Breast epithelium (tissue), 4 donors: ENCODE measurements around the gene PML. TPM values are rescaled to one million over a fixed set of nuclear protein-coding genes. Genes with fewer than 3 reads are reported as not detected.
A peak's percentile ranks its signal among the peaks of the same experiment; 100 is the strongest.

ENCODE experiments used
- DNase-seq, 2 donors: peaks; one replicate each; pipeline ENCODE4 v3.0.0-alpha.2; 2019; ENCODE audit warnings: low spot score in 2 of 2
- H3K27ac ChIP-seq, 2 donors: fragments of 200-600 bp; sonication (generic) in 1 of 2; one replicate each; pipeline ENCODE4 v1.5.1; 2016 to 2019; ENCODE audit warnings: mild to moderate bottlenecking in 1 of 2
- H3K27me3 ChIP-seq, 2 donors: fragments of 200-600 bp; sonication (generic) in 1 of 2; one replicate each; pipeline versions ENCODE4 v1.5.1 to v1.6.0; 2017 to 2019; ENCODE audit warnings: control low read depth in 1 of 2, mild to moderate bottlenecking in 1 of 2
- H3K36me3 ChIP-seq: fragments of 200-600 bp; one replicate; pipeline ENCODE4 v1.5.1; 2019
- H3K4me1 ChIP-seq, 2 donors: fragments of 200-600 bp; sonication (generic); one replicate each; pipeline ENCODE4 v1.5.1; 2016 to 2019; ENCODE audit warnings: control low read depth in 1 of 2
- H3K4me3 ChIP-seq, 3 donors: fragments of 200-600 bp; sonication (generic); 1 replicate in 2 of 3; 2 replicates in 1 of 3; pipeline ENCODE4 v1.5.1; 2016 to 2019; ENCODE audit warnings: mild to moderate bottlenecking in 3 of 3, moderate library complexity in 2 of 3
- H3K9me3 ChIP-seq, 2 donors: fragments of 200-600 bp; sonication (generic) in 1 of 2; one replicate each; pipeline ENCODE4 v1.5.1; 2016 to 2019; ENCODE audit warnings: control low read depth in 1 of 2
- POLR2A ChIP-seq: fragments of 450-650 bp; IDR thresholded peaks from one replicate; pipeline ENCODE4 v1.6.1; 2016; ENCODE audit warnings: antibody characterized with exemption, mild to moderate bottlenecking, moderate library complexity
- POLR2AphosphoS5 ChIP-seq, 3 donors: sonication (generic); formaldehyde crosslinking; IDR thresholded peaks; one replicate each; pipeline ENCODE4 v1.6.1; 2017; ENCODE audit warnings: antibody characterized with exemption in 3 of 3
- intact Hi-C: fragments of 100-400 bp; cut with DNase I; formaldehyde crosslinking; loops from one replicate; pipeline ENCODE4 v1.15.1; 2023; ENCODE audit warnings: low total_unique reads
- total RNA-seq, 3 donors: library from RNA; depleted of rRNA; stranded (reverse); fragments of >200 nt; gene quantifications; one replicate each; pipeline ENCODE4 v1.1.0, GENCODE V29; 2016
- TF ChIP-seq, protein P1 (sequence below), 3 donors: fragments of 450-650 bp; IDR thresholded peaks; one replicate each; pipeline ENCODE4 v1.5.1; 2016 to 2017; ENCODE audit warnings: antibody characterized with exemption in 3 of 3, mild to moderate bottlenecking in 3 of 3, moderate library complexity in 3 of 3

Gene PML
- total RNA-seq, 3 donors from 2014 or later = 37.8 to 103 (median 49.8) TPM

DNA sequence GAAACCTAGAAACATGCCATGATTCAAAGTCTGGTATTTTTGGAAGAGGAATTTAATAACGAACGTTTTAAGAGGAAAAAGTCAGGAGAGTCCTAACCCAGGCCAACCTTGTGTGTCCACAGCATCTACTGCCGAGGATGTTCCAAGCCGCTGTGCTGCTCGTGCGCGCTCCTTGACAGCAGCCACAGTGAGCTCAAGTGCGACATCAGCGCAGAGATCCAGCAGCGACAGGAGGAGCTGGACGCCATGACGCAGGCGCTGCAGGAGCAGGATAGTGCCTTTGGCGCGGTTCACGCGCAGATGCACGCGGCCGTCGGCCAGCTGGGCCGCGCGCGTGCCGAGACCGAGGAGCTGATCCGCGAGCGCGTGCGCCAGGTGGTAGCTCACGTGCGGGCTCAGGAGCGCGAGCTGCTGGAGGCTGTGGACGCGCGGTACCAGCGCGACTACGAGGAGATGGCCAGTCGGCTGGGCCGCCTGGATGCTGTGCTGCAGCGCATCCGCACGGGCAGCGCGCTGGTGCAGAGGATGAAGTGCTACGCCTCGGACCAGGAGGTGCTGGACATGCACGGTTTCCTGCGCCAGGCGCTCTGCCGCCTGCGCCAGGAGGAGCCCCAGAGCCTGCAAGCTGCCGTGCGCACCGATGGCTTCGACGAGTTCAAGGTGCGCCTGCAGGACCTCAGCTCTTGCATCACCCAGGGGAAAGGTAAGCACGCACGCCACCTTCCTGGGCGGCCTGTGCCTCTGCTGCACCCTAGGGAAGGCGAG is 28.4 kb downstream of the PML start:
- Histone ChIP-seq H3K4me1 (no peaks in the 10 kb centered on the region), H3K9me3 (no peaks in the 10 kb centered on the region), H3K4me3 (no peak overlapping the region), H3K27ac (no peak overlapping the region), H3K36me3 (peaks cover 9% of the 10 kb centered on the region), H3K27me3 (no peaks in the 10 kb centered on the region)
- intact Hi-C loops = no loop called here
- peak in 1 of 2 donors; percentile 22 for DNase-seq
- TF ChIP-seq POLR2AphosphoS5 (IDR thresholded peaks at IDR 0.05) (no peak), POLR2A (no peak)
- TF ChIP-seq, protein P1, sequence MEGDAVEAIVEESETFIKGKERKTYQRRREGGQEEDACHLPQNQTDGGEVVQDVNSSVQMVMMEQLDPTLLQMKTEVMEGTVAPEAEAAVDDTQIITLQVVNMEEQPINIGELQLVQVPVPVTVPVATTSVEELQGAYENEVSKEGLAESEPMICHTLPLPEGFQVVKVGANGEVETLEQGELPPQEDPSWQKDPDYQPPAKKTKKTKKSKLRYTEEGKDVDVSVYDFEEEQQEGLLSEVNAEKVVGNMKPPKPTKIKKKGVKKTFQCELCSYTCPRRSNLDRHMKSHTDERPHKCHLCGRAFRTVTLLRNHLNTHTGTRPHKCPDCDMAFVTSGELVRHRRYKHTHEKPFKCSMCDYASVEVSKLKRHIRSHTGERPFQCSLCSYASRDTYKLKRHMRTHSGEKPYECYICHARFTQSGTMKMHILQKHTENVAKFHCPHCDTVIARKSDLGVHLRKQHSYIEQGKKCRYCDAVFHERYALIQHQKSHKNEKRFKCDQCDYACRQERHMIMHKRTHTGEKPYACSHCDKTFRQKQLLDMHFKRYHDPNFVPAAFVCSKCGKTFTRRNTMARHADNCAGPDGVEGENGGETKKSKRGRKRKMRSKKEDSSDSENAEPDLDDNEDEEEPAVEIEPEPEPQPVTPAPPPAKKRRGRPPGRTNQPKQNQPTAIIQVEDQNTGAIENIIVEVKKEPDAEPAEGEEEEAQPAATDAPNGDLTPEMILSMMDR (IDR thresholded peaks at IDR 0.05) = no peak

DNA sequence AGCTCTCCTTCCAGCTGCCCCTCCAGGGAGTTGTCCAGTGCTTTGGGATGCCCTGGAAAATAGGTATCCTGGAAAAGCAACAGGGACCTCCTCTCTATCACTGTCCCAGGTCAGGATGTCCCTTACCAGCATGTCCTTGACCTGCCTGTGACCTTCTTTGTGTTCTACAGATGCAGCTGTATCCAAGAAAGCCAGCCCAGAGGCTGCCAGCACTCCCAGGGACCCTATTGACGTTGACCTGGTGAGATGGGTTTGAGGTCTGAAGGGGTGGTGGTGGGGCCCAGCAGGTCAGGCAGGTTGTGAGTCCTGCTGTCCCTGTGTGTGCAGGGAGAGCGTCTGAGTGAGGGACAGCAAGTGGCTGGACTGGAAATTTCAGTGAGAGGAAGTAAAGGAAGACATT is 30.2 kb downstream of the PML start:
- Histone ChIP-seq H3K4me3 (no peak overlapping the region), H3K27me3 (no peaks in the 10 kb centered on the region), H3K9me3 (no peaks in the 10 kb centered on the region), H3K4me1 (no peaks in the 10 kb centered on the region), H3K27ac (peak overlapping the region in 1 of 2 donors; percentile 27), H3K36me3 (peaks cover 9% of the 10 kb centered on the region)
- TF ChIP-seq, protein P1 (IDR thresholded peaks at IDR 0.05) = no peak
- TF ChIP-seq POLR2AphosphoS5 (IDR thresholded peaks at IDR 0.05) = no peak
- no peak for TF ChIP-seq POLR2A
- DNase-seq = peak in 1 of 2 donors; percentile 2
- intact Hi-C loops = no loop called here

DNA sequence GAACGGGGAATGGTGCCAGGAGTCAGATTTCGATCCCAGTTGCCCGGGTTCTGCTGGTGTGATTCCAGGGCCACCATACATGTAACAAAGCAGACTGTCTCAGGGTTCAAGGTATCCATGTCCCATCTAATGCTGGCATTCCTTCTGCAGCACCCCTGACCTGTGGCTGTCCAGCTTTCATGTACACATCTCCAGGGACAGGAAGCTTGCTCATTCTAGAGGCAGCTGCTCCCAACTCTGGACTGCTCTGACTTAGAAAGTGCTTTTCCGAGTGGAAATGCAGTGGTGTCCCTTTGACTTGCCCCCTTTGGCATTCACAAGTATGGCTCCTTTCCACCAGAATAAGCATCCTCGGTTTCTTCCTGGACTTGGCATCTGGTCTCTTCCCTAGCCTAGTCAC is 30.9 kb downstream of the PML start:
- intact Hi-C loops = no loop called here
- Histone ChIP-seq H3K36me3 (peaks cover 9% of the 10 kb centered on the region), H3K4me1 (no peaks in the 10 kb centered on the region), H3K4me3 (no peak overlapping the region), H3K27ac (peak overlapping the region; percentile 25 to 27), H3K27me3 (no peaks in the 10 kb centered on the region), H3K9me3 (no peaks in the 10 kb centered on the region)
- peak in 1 of 2 donors; percentile 12 for DNase-seq
- TF ChIP-seq POLR2AphosphoS5 (IDR thresholded peaks at IDR 0.05) = no peak
- TF ChIP-seq, protein P1 (IDR thresholded peaks at IDR 0.05) = no peak
- TF ChIP-seq POLR2A = no peak

DNA sequence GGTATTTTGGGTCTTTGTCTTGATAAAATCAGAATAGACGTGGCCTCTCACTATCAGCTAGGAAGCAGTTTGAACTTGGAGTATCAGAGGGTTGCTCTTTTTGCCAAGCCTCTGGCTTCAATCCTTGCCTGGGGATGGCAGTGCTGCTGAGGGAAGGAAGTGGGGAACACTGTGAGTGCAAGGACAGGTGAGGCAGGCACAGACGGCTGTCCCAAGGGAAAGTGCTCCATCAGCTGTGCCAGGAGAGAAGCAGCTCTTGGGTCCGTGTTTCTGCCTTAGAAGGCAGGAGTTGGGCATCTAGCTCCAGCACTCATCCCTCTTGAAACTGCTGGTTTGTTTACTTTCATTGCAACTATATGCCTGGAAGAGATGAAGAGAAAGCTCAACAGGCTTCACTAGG is 33.2 kb downstream of the PML start:
- Histone ChIP-seq H3K27ac (no peak overlapping the region), H3K27me3 (no peaks in the 10 kb centered on the region), H3K4me1 (no peaks in the 10 kb centered on the region), H3K9me3 (no peaks in the 10 kb centered on the region), H3K4me3 (no peak overlapping the region), H3K36me3 (peaks cover 7% of the 10 kb centered on the region)
- no peak for TF ChIP-seq POLR2AphosphoS5 (IDR thresholded peaks at IDR 0.05)
- intact Hi-C loops = no loop called here
- DNase-seq = no peak

DNA sequence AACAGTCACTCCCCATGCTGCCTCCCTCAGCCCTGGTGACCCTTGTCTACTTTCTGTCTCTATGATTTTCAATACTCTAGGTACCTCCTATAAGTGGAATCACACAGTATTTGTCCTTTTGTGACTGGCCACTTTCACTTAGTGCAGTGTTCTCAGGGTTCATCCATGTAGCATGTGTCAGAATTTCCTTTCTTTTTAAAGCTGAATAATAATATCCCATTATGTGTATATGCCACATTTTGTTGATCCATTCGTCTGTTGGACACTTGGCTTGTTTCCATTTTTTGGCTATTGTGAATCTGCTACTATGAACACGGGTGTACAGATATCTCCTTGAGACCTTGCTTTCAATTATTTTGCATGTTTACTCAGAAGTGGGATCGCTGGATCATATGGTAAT is 34.1 kb downstream of the PML start:
- H3K27me3 ChIP-seq = no peaks in the 10 kb centered on the region
- H3K4me1 ChIP-seq = no peaks in the 10 kb centered on the region
- TF ChIP-seq, protein P1 (IDR thresholded peaks at IDR 0.05) = no peak
- TF ChIP-seq POLR2AphosphoS5 (IDR thresholded peaks at IDR 0.05) (no peak), POLR2A (no peak)
- DNase-seq = no peak
- no peak overlapping the region for H3K27ac ChIP-seq
- H3K4me3 ChIP-seq = no peak overlapping the region
- H3K9me3 ChIP-seq = no peaks in the 10 kb centered on the region
- intact Hi-C loops = no loop called here
- no peaks in the 10 kb centered on the region for H3K36me3 ChIP-seq
